Measurements from ENCODE around the gene POU5F1.

POU5F1 gene

DNA sequence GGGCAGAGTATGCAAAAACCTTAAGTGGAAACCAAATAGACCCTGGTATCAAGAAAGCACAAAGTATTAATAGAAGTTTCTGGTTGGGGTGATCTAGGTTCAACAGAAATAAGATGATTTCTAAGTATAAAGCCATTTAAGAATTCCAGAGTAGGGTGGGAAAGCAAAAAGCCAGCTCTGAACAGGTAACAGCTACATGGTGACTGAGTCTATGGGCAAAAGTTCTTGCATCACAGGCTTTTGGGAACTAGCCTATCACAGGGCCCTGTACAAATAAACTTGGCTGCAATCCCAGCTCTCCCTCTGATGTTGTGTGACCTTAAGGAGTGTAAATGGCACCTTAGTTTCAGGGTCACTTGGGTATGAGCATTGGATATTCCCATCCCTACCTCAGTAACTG is 6.6 kb downstream of the POU5F1 start:
- H3K4me3 ChIP-seq (ENCODE audit: low read depth, low read length): no peak overlapping the region
- no peak for DNase-seq (ENCODE audit: low read depth, low spot score)
- TF ChIP-seq, protein P1, sequence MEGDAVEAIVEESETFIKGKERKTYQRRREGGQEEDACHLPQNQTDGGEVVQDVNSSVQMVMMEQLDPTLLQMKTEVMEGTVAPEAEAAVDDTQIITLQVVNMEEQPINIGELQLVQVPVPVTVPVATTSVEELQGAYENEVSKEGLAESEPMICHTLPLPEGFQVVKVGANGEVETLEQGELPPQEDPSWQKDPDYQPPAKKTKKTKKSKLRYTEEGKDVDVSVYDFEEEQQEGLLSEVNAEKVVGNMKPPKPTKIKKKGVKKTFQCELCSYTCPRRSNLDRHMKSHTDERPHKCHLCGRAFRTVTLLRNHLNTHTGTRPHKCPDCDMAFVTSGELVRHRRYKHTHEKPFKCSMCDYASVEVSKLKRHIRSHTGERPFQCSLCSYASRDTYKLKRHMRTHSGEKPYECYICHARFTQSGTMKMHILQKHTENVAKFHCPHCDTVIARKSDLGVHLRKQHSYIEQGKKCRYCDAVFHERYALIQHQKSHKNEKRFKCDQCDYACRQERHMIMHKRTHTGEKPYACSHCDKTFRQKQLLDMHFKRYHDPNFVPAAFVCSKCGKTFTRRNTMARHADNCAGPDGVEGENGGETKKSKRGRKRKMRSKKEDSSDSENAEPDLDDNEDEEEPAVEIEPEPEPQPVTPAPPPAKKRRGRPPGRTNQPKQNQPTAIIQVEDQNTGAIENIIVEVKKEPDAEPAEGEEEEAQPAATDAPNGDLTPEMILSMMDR (IDR thresholded peaks at IDR 0.05; ENCODE audit: low read depth, low read length): no peak
- in situ Hi-C loops (cut with HindIII; ENCODE audit: low sequenced_read_pairs): no loop called here

DNA sequence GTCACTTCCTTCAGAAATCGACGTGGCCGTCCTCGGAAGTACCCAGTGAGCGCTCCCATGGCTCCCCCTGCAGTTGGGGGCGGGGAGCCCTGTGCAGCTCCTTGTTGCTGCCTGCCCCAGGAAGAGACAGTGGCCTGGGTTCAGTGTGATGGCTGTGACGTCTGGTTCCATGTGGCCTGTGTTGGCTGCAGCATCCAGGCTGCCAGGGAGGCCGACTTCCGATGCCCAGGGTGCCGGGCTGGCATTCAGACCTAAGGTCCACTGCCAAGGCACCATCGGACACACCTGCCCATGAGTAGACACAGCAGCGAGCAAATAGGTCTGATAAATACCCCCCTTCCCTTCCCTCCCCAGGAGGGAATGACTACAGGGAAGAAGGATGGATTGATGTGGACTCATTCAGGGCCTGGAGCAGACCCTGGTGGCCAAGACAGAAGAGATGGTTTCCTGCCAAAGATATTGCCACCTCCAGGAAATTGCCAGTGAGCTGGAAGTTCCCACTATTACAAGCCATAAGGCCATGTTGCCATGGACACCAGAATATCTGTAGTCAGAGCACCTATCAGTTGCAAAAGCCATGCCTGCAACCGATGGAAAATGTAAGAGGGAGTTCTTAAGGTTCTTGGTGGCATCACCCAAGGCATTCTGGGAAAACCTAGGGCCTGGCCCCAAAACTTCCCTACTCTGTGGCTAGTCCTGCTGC is 7.9 kb downstream of the POU5F1 start:
- H3K4me3 ChIP-seq (ENCODE audit: low read depth, low read length): no peak overlapping the region
- in situ Hi-C loops (cut with HindIII; ENCODE audit: low sequenced_read_pairs): no loop called here
- no peak for DNase-seq (ENCODE audit: low read depth, low spot score)
- TF ChIP-seq, protein P1 (IDR thresholded peaks at IDR 0.05; ENCODE audit: low read depth, low read length): no peak

DNA sequence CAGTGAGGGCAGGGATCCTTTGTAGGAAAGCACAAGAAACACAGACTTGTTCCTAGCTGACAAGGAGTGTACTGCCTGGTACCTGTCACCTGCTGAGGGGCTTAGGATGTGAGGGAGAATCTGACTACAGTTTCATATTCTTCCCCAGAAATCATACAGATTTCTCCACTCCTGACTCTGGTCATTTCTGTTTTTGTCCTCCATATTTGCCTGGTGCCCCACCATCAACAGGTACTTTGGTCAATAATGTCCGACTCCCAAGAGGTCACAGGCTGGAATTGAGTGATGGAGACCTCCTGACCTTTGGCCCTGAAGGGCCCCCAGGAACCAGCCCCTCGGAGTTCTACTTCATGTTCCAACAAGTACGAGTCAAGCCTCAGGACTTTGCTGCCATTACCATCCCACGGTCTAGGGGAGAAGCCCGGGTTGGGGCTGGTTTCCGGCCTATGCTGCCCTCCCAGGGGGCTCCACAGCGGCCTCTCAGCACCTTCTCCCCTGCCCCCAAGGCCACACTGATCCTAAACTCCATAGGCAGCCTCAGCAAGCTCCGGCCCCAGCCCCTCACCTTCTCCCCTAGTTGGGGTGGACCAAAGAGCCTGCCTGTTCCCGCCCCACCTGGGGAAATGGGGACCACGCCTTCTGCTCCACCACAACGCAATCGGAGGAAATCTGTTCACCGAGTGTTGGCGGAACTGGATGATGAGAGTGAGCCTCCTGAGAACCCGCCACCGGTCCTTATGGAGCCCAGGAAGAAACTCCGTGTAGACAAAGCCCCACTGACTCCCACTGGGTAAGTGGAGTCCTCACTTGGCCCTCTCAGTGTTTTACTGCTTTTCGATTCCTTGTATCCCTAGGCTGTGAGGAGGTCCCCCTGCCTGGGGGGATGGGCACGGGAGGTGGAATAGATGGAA is 9.0 kb downstream of the POU5F1 start:
- no peak overlapping the region for H3K4me3 ChIP-seq (ENCODE audit: low read depth, low read length)
- in situ Hi-C loops (cut with HindIII; ENCODE audit: low sequenced_read_pairs): no loop called here
- DNase-seq (ENCODE audit: low read depth, low spot score): no peak

DNA sequence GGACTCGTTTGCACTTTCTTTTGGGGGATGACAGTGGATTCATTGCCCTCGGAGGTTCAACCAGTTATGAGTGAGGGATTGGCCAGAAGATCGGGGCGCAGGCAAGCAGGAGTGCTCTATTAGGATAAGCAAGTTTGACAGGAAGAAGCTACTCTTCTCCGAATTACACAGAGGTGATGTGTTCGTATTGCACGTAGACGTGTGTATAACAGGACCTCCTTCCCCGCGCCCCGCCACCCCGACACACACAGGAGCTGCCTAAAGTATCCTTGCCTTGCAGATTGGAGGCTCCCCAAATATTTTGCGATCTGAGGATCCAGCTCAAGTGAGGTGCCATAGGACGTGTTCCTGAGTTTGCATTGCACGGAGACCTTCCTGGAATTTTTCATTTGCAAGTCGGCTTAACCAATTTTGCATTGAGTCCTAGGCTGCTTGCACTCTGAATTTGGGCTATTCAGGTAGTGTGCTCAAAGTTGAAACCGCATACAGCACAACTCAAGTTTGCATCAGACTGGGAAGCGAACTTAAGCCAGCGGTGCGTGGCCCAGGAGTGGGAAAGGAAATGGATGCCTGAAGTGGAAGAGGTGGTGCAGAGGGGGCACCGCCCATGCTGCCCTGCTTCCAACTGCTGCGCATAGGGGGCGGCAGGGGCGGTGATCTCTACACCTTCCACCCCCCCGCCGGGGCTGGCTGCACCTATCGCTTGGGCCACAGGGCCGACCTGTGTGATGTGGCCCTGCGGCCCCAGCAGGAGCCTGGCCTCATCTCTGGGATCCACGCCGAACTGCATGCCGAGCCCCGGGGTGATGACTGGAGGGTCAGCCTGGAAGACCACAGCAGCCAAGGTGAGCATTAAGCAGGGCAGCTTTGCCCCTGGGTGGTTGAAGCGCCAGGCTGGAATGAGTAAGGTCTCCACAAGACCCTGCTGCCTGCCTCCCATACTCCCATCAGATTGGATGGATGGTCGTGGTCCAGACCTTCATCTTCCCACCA is 11.3 kb downstream of the POU5F1 start:
- peak overlapping the region; percentile 80 for H3K4me3 ChIP-seq (ENCODE audit: low read depth, low read length)
- in situ Hi-C loops (cut with HindIII; ENCODE audit: low sequenced_read_pairs): no loop called here
- TF ChIP-seq, protein P1 (IDR thresholded peaks at IDR 0.05; ENCODE audit: low read depth, low read length): peak; percentile 9
- DNase-seq (ENCODE audit: low read depth, low spot score): no peak

More for the DNA sequence above, 9.0 kb downstream of the POU5F1 start:
- TF ChIP-seq, protein P1 (IDR thresholded peaks at IDR 0.05; ENCODE audit: low read depth, low read length): no peak

DNA sequence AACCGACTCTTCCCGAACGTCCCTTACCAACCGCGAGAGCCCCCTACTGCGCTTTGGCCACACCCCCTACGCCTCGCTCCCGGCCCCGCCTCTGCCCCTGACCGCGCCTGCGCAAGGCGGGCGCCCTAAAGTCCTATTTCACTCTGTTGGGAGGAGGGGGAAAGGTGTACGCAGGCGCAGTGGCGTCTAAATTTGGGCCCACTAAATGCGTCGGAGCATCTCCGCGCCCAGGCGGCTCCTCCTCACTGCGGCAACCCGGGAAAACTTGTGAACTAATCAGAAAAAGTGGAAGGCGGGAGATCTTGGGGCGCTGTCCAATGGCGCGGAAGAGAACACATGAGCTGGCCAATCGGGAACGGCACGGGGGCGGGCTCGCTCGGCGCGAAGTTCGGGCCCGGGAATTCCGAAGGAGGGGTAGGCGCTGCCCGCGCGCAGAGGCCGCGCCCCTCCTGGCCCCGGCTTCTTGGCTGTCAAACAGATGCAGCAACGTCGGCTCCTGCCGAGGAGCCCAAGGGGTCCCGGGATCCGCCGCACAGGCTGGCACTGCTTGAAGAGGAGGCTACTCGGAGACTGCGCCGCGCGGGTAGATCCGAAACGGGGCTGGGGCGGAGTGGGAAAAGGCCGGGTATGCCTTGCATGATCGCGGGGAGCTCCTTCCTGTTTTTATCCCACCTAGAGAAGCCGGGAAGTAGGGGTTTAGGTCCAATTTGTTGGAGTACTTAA is 12.2 kb downstream of the POU5F1 start, which contains the start of gene TCF19:
Gene TCF19, plus strand, starts transcription at position 450 of the 723 bp plus-strand sequence. CDS start 881 bp downstream, outside the sequence.
- in situ Hi-C loops (cut with HindIII; ENCODE audit: low sequenced_read_pairs): no loop called here
- peak within 1 kb of the TSS; percentile 80 for H3K4me3 ChIP-seq (ENCODE audit: low read depth, low read length)
- TF ChIP-seq, protein P1 (IDR thresholded peaks at IDR 0.05; ENCODE audit: low read depth, low read length): no peak
- peak; percentile 99 for DNase-seq (ENCODE audit: low read depth, low spot score)

All from astrocyte of the spinal cord (primary cell).